Measurements from ENCODE around the gene GNAO1.
A peak's percentile ranks its signal among the peaks of the same experiment; 100 is the strongest.

The GNAO1 gene

GRCh38 chr16:56198755-56199114, 7.4 kb downstream of the GNAO1 start:
- no peak for TF ChIP-seq CTCF (IDR thresholded peaks at IDR 0.05; ENCODE audit: insufficient read depth, low read length, poor library complexity, severe bottlenecking)

GRCh38 chr16:56199164-56199563, 7.9 kb downstream of the GNAO1 start:
- peak; percentile 49 for DNase-seq (ENCODE audit: extremely low read depth, insufficient read length)
- no peaks in the 10 kb centered on the region for H3K36me3 ChIP-seq (ENCODE audit: control insufficient read depth, insufficient read depth, low read length)
- no peak for TF ChIP-seq CTCF (IDR thresholded peaks at IDR 0.05; ENCODE audit: insufficient read depth, low read length, poor library complexity, severe bottlenecking)
- no peaks in the 10 kb centered on the region; the same call in 1 of the 2 replicates for H3K27me3 ChIP-seq (replicated peaks; ENCODE audit: control insufficient read depth, insufficient read depth, low read length)
- H3K4me3 ChIP-seq (replicated peaks; ENCODE audit: low read depth, low read length), result no peak overlapping the region

More at GRCh38 chr16:56198755-56199114, 7.4 kb downstream of the GNAO1 start:
- Histone ChIP-seq H3K27me3 (replicated peaks; ENCODE audit: control insufficient read depth, insufficient read depth, low read length) (no peaks in the 10 kb centered on the region; the same call in none of the 2 replicates), H3K36me3 (ENCODE audit: control insufficient read depth, insufficient read depth, low read length) (no peaks in the 10 kb centered on the region), H3K4me3 (replicated peaks; ENCODE audit: low read depth, low read length) (no peak overlapping the region)
- DNase-seq (ENCODE audit: extremely low read depth, insufficient read length), result no peak

- no peak for TF ChIP-seq CTCF (IDR thresholded peaks at IDR 0.05; ENCODE audit: insufficient read depth, low read length, poor library complexity, severe bottlenecking)
- H3K27me3 ChIP-seq (replicated peaks; ENCODE audit: control insufficient read depth, insufficient read depth, low read length), result no peaks in the 10 kb centered on the region
- no peak for DNase-seq (ENCODE audit: extremely low read depth, insufficient read length)
- no peak overlapping the region for H3K4me3 ChIP-seq (replicated peaks; ENCODE audit: low read depth, low read length)
- H3K36me3 ChIP-seq (ENCODE audit: control insufficient read depth, insufficient read depth, low read length), result no peaks in the 10 kb centered on the region
Measured at GRCh38 chr16:56201030-56201429, 9.7 kb downstream of the GNAO1 start.

- TF ChIP-seq CTCF (IDR thresholded peaks at IDR 0.05; ENCODE audit: insufficient read depth, low read length, poor library complexity, severe bottlenecking), result no peak
- no peak for DNase-seq (ENCODE audit: extremely low read depth, insufficient read length)
- Histone ChIP-seq H3K27me3 (replicated peaks; ENCODE audit: control insufficient read depth, insufficient read depth, low read length) (no peaks in the 10 kb centered on the region), H3K4me3 (replicated peaks; ENCODE audit: low read depth, low read length) (no peak overlapping the region), H3K36me3 (ENCODE audit: control insufficient read depth, insufficient read depth, low read length) (no peaks in the 10 kb centered on the region)
Measured at GRCh38 chr16:56202036-56202435, 10.7 kb downstream of the GNAO1 start.

GRCh38 chr16:56203052-56203451, 11.8 kb downstream of the GNAO1 start:
- DNase-seq (ENCODE audit: extremely low read depth, insufficient read length), result no peak
- Histone ChIP-seq H3K27me3 (replicated peaks; ENCODE audit: control insufficient read depth, insufficient read depth, low read length) (no peaks in the 10 kb centered on the region), H3K36me3 (ENCODE audit: control insufficient read depth, insufficient read depth, low read length) (no peaks in the 10 kb centered on the region), H3K4me3 (replicated peaks; ENCODE audit: low read depth, low read length) (no peak overlapping the region)
- peak; percentile 71 for TF ChIP-seq CTCF (IDR thresholded peaks at IDR 0.05; ENCODE audit: insufficient read depth, low read length, poor library complexity, severe bottlenecking)

GRCh38 chr16:56204816-56205215, 13.5 kb downstream of the GNAO1 start:
- Histone ChIP-seq H3K4me3 (replicated peaks; ENCODE audit: low read depth, low read length) (no peak overlapping the region), H3K36me3 (ENCODE audit: control insufficient read depth, insufficient read depth, low read length) (no peaks in the 10 kb centered on the region), H3K27me3 (replicated peaks; ENCODE audit: control insufficient read depth, insufficient read depth, low read length) (no peaks in the 10 kb centered on the region)
- no peak for DNase-seq (ENCODE audit: extremely low read depth, insufficient read length)
- no peak for TF ChIP-seq CTCF (IDR thresholded peaks at IDR 0.05; ENCODE audit: insufficient read depth, low read length, poor library complexity, severe bottlenecking)

Measured in GM06990 (cell line).